Measurements from ENCODE around the gene DMRT2.
A peak's percentile ranks its signal among the peaks of the same experiment; 100 is the strongest.

Gene DMRT2

GRCh38 chr9:1050125-1050895 lies at the start of gene DMRT2:
Gene DMRT2 (plus strand): TSS chr9:1050357. CDS start chr9:1051614, 1,257 bp downstream.
- TF ChIP-seq CTCF (IDR thresholded peaks at IDR 0.05; ENCODE audit: low read depth, low read length): no peak
- H3K4me3 ChIP-seq (replicated peaks in 1 of 2; ENCODE audit: low read depth in 2 of 2, low read length in 2 of 2): no peak within 1 kb of the TSS
- DNase-seq (ENCODE audit: low read depth in 2 of 2): peak; percentile 32 to 49

- TF ChIP-seq CTCF (IDR thresholded peaks at IDR 0.05; ENCODE audit: low read depth, low read length): no peak
- DNase-seq (ENCODE audit: low read depth in 2 of 2): no peak
These were observed 48.3 kb upstream of the DMRT2 start for GRCh38 chr9:1001838-1002237.

GRCh38 chr9:1002678-1003077 lies 47.5 kb upstream of the DMRT2 start:
- no peak for DNase-seq (ENCODE audit: low read depth in 2 of 2)
- no peak overlapping the region for H3K4me3 ChIP-seq (replicated peaks in 1 of 2; ENCODE audit: low read depth in 2 of 2, low read length in 2 of 2)
- no peak for TF ChIP-seq CTCF (IDR thresholded peaks at IDR 0.05; ENCODE audit: low read depth, low read length)

More at GRCh38 chr9:1001838-1002237, 48.3 kb upstream of the DMRT2 start:
- no peak overlapping the region for H3K4me3 ChIP-seq (replicated peaks in 1 of 2; ENCODE audit: low read depth in 2 of 2, low read length in 2 of 2)

DNA sequence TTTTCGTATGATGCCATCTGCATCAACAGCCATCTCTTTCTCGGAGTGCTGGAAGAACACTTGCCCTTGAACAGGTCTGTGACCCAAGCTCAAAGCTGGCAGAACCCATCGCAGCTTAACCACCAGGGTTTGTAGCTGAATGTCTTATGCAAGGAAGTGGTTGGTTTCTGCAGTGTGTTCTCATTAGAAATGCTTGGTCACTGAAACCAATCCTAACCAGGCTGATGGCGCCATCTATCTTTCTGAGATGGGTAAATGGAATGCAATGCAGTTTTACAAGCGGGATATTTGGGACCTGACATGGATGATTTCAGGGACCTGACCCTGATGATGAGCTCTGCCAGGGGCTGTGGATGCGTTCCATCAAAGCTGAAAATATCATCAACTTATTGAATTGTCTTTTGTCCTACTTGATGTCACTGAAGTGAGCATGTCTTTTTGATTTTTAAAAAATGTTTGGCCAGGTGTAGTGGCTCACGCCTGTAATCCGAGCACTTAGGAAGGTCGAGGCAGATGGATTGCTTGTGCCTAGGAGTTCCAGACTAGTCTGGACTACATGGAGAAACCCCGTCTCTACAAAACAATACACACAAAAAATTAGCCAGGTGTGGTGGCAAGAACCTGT lies 45.0 kb upstream of the DMRT2 start:
- peak; percentile 54 to 62 for DNase-seq (ENCODE audit: low read depth in 2 of 2)
- no peak overlapping the region for H3K4me3 ChIP-seq (replicated peaks in 1 of 2; ENCODE audit: low read depth in 2 of 2, low read length in 2 of 2)
- TF ChIP-seq CTCF (IDR thresholded peaks at IDR 0.05; ENCODE audit: low read depth, low read length): peak; percentile 49

GRCh38 chr9:1007312-1007711 lies 42.8 kb upstream of the DMRT2 start:
- TF ChIP-seq CTCF (IDR thresholded peaks at IDR 0.05; ENCODE audit: low read depth, low read length): no peak
- DNase-seq (ENCODE audit: low read depth in 2 of 2): no peak
- no peak overlapping the region for H3K4me3 ChIP-seq (replicated peaks in 1 of 2; ENCODE audit: low read depth in 2 of 2, low read length in 2 of 2)

DNA sequence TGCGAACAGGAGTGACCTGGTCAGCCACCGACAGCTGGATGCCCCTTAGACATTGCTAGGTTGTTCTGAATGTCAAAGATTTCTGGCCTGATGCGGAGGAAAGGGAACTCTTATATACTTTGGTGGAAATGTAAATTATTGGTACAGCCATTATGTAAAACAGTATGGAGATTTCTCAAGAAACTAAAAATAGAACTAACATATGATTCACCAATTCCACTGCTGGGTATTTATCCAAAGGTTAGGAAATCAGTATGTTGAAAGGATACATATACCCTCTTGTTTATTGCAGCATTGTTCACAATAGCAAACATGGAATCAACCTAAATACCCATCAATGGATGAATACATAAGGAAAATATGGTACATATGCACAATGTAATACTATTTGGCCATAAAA lies 41.9 kb upstream of the DMRT2 start:
- no peak overlapping the region for H3K4me3 ChIP-seq (replicated peaks in 1 of 2; ENCODE audit: low read depth in 2 of 2, low read length in 2 of 2)
- no peak for TF ChIP-seq CTCF (IDR thresholded peaks at IDR 0.05; ENCODE audit: low read depth, low read length)
- peak in 1 of 2 donors; percentile 36 for DNase-seq (ENCODE audit: low read depth in 2 of 2)

Measured in cardiac fibroblast (primary cell).